IMR-90 (cell line): Measurements from ENCODE around the gene MYADML2. TPM values are rescaled to one million over a fixed set of nuclear protein-coding genes. Genes with fewer than 3 reads are reported as not detected.

Source experiments
- ATAC-seq: fragments of 200-7000 bp; cut with Tn5 transposase; 2 replicates; pipeline ENCODE4 v1.9.1; 2020; ENCODE audit warnings: low read depth, mild to moderate bottlenecking, moderate library complexity
- BruUV-seq: library from RNA; stranded (reverse); fragments of 400-500 nt; replicated peaks from 2 replicates; lab custom pipeline; 2021; lab: Mats Ljungman, UMichigan
- CTCF ChIA-PET: fragments of 300-600 bp; formaldehyde crosslinking; extraction: SDS; loops from one replicate; lab custom pipeline; 2021; ENCODE audit warnings: antibody characterized with exemption; lab: Yijun Ruan, JAX
- POLR2A ChIA-PET: fragments of 300-600 bp; sonication (Branson Sonifier 250); formaldehyde crosslinking; loops from one replicate; lab custom pipeline; 2022; ENCODE audit warnings: antibody characterized with exemption; ENCODE audit not compliant: unreplicated experiment; lab: Charles Lee
- DNase-seq: peaks from one replicate; pipeline ENCODE4 v3.0.0; 2013
- H2AFZ ChIP-seq: replicated peaks from 2 replicates; pipeline ENCODE3; 2013; ENCODE audit warnings: low read length, mild to moderate bottlenecking; ENCODE audit not compliant: poor library complexity
- H2AK5ac ChIP-seq: 2 replicates; pipeline ENCODE4 v1.6.1; 2013; ENCODE audit warnings: low read depth, low read length, inconsistent platforms
- H2AK9ac ChIP-seq: replicated peaks from 2 replicates; pipeline ENCODE3; 2013; ENCODE audit warnings: mild to moderate bottlenecking, low read depth, low read length, moderate library complexity; ENCODE audit not compliant: poor library complexity
- H2BK120ac ChIP-seq: 2 replicates; pipeline ENCODE4 v1.6.1; 2013; ENCODE audit warnings: low read depth, low read length, inconsistent platforms
- H2BK15ac ChIP-seq: 3 replicates; pipeline ENCODE4 v1.6.1; 2013; ENCODE audit warnings: low read depth, low read length, inconsistent platforms
- H2BK20ac ChIP-seq: 2 replicates; pipeline ENCODE4 v1.6.1; 2013; ENCODE audit warnings: low read depth, mild to moderate bottlenecking, inconsistent platforms, low read length, moderate library complexity
- H2BK5ac ChIP-seq: 2 replicates; pipeline ENCODE4 v1.6.1; 2013; ENCODE audit warnings: mild to moderate bottlenecking, low read depth, low read length, inconsistent platforms; ENCODE audit not compliant: poor library complexity, severe bottlenecking
- H3K14ac ChIP-seq: replicated peaks from 2 replicates; pipeline ENCODE4 v1.6.1; 2013; ENCODE audit warnings: low read depth, low read length, inconsistent platforms
- H3K18ac ChIP-seq: 2 replicates; pipeline ENCODE4 v1.6.1; 2013; ENCODE audit warnings: low read depth, low read length, control low read depth
- H3K23ac ChIP-seq: 2 replicates; pipeline ENCODE4 v1.6.1; 2013; ENCODE audit warnings: low read depth, low read length, inconsistent platforms
- H3K27ac ChIP-seq: 2 replicates; pipeline ENCODE4 v1.5.1; 2013; ENCODE audit warnings: mild to moderate bottlenecking, control low read depth, low read length; ENCODE audit not compliant: insufficient read depth
- H3K27me3 ChIP-seq: 2 replicates; pipeline ENCODE4 v1.6.1; 2013; ENCODE audit warnings: low read length; ENCODE audit not compliant: control insufficient read depth, insufficient read depth
- H3K36me3 ChIP-seq: 2 replicates; pipeline ENCODE4 v1.6.1; 2013; ENCODE audit warnings: low read length, mixed read lengths; ENCODE audit not compliant: control insufficient read depth, insufficient read depth
- H3K4ac ChIP-seq: 2 replicates; pipeline ENCODE4 v1.6.1; 2013; ENCODE audit warnings: low read depth, low read length, inconsistent platforms
- H3K4me1 ChIP-seq: 2 replicates; pipeline ENCODE4 v1.6.1; 2013; ENCODE audit warnings: low read length, mixed read lengths; ENCODE audit not compliant: control insufficient read depth, insufficient read depth
- H3K4me2 ChIP-seq: 2 replicates; pipeline ENCODE4 v1.6.1; 2013; ENCODE audit warnings: low read depth, mild to moderate bottlenecking, control low read depth, low read length, moderate library complexity
- H3K4me3 ChIP-seq: 2 replicates; pipeline ENCODE4 v1.5.1; 2013; ENCODE audit warnings: low read depth, mild to moderate bottlenecking, control low read depth, low read length, moderate library complexity; ENCODE audit not compliant: insufficient read depth
- H3K56ac ChIP-seq: 2 replicates; pipeline ENCODE4 v1.6.1; 2013; ENCODE audit warnings: low read length, inconsistent platforms; ENCODE audit not compliant: insufficient read depth; ENCODE audit errors: extremely low read depth
- H3K79me1 ChIP-seq, 2 experiments: 2 replicates each; pipeline ENCODE4 v1.6.1; 2013; ENCODE audit warnings: low read length in 2 of 2, inconsistent platforms in 1 of 2, low read depth in 1 of 2
- H3K9ac ChIP-seq: 2 replicates; pipeline ENCODE4 v1.6.1; 2013; ENCODE audit warnings: low read depth, low read length, control low read depth
- H3K9me1 ChIP-seq: 2 replicates; pipeline ENCODE4 v1.6.1; 2013; ENCODE audit warnings: low read length, inconsistent platforms; ENCODE audit not compliant: insufficient read depth
- H3K9me3 ChIP-seq: 2 replicates; pipeline ENCODE4 v1.6.1; 2013; ENCODE audit warnings: low read length; ENCODE audit not compliant: control insufficient read depth, insufficient read depth
- H4K20me1 ChIP-seq: 2 replicates; pipeline ENCODE4 v1.6.1; 2013; ENCODE audit warnings: low read length, inconsistent platforms; ENCODE audit not compliant: insufficient read depth
- H4K5ac ChIP-seq: 2 replicates; pipeline ENCODE4 v1.6.1; 2013; ENCODE audit warnings: mild to moderate bottlenecking, low read depth, low read length, control low read depth
- H4K8ac ChIP-seq, 2 experiments: 2 replicates each; pipeline ENCODE4 v1.6.1; 2013; ENCODE audit warnings: low read depth in 2 of 2, low read length in 2 of 2, control low read depth in 1 of 2, inconsistent platforms in 1 of 2
- H4K91ac ChIP-seq: 2 replicates; pipeline ENCODE4 v1.6.1; 2013; ENCODE audit warnings: low read depth, low read length, inconsistent platforms; ENCODE audit not compliant: insufficient read depth
- CTCF ChIP-seq: conservative IDR thresholded peaks from 2 replicates; pipeline ENCODE4 v1.5.1; 2012; ENCODE audit warnings: mild to moderate bottlenecking, low read depth, low read length, improper control_type of control experiment
- FOS ChIP-seq: fragments of 150-350 bp; IDR thresholded peaks from 2 replicates; pipeline ENCODE4 v1.6.1; 2016; ENCODE audit warnings: low read depth, low read length
- MXI1 ChIP-seq: IDR thresholded peaks from 2 replicates; pipeline ENCODE4 v1.6.1; 2012; ENCODE audit warnings: low read depth, mild to moderate bottlenecking, low read length, moderate library complexity, borderline replicate concordance
- POLR2A ChIP-seq: IDR thresholded peaks from 2 replicates; pipeline ENCODE4 v1.6.1; 2012; ENCODE audit warnings: mild to moderate bottlenecking, low read depth, low read length
- RFX5 ChIP-seq: IDR thresholded peaks from 2 replicates; pipeline ENCODE4 v1.8.0; 2012; ENCODE audit warnings: low read depth, mild to moderate bottlenecking, low read length, moderate library complexity
- WGBS, 2 experiments: methylation state at CpG; one replicate each; pipeline versions ENCODE4 v1.1.5 to v1.1.7; 2013; ENCODE audit warnings: missing lambda C conversion rate in 2 of 2; ENCODE audit not compliant: insufficient read length in 1 of 2; ENCODE audit errors: extremely low coverage in 2 of 2; 5-methylcytosine and 5-hydroxymethylcytosine counted together
- dilution Hi-C: fragments of 300-500 bp; cut with HindIII; formaldehyde crosslinking; loops from one replicate; pipeline ENCODE4 v1.14.3; 2018; ENCODE audit warnings: low sequenced_read_pairs; ENCODE audit not compliant: unreplicated experiment
- in situ Hi-C: fragments of 300-500 bp; cut with MboI; formaldehyde crosslinking; loops from 3 replicates; pipeline ENCODE4 v1.14.3; 2019; ENCODE audit warnings: low sequenced_read_pairs, inconsistent platforms, mixed read lengths
- intact Hi-C: fragments of 100-400 bp; cut with micrococcal nuclease; formaldehyde crosslinking; loops from 2 replicates; pipeline ENCODE4 v1.10.0; 2022
- polyA plus RNA-seq, 3 experiments: library from polyadenylated mRNA; depleted of rRNA; stranded (reverse); fragments of >200 nt; gene quantifications; 2 replicates each; pipeline ENCODE4 v1.2.3, GENCODE V29; 2012; ENCODE audit warnings: low replicate concordance in 1 of 3
- total RNA-seq: library from RNA; depleted of rRNA; stranded (reverse); fragments of >200 nt; gene quantifications from 2 replicates; pipeline ENCODE4 v1.2.3, GENCODE V29; 2012; rRNA removed

The MYADML2 gene
- total and polyA plus RNA-seq, 2 of the 4 experiments (the other 2 are of a cell fraction): not detected

DNA sequence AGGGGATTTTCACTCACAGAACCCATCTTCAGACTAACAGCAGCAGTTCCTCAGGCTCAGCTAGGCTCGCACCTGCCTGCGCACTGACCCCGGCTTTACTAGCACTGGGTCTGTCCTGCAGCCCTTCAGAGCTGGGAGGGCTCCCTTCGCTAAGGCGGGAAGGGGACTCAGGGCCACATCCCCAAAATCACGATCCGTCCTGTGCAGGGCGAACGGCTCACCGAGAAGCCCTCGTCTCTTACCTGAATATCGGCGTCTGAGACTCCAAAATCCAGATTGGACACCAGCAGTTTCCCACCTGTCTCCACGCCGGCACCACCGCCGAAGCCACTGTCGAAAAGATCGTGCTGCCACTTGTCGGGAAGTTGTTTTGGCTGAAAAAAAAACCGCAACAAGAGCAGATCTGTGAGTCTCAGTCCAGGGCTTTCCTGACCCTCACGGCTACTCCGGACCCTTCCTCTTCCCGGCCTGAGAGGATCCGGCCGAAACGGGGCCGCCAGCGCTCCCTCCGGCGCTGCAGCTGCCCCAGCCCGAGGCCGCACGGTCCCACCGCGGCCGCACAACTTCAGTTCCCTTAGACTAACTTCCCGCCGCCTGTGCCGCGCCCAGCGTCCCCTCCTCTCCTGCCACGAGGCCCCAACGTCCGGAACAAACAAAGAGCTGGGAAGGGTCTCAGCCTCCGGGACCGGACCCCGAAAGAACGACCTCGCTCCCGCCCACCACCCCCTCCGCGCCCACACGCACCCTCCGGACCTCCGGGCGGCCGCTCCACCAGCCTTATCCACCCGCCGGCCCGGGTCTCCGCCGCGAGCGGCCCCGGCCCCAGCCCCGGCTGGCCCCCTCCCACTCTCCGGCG lies 56.4 kb downstream of the MYADML2 start:
- H2BK20ac ChIP-seq: no peak overlapping the region
- peak overlapping the region; percentile 75 for H3K27ac ChIP-seq
- intact Hi-C loops (no loop called here), dilution Hi-C loops (no loop called here), in situ Hi-C loops (no loop called here)
- H3K4me3 ChIP-seq: peak overlapping the region; percentile 97
- WGBS, 2 experiments: 30% methylated on average over 21 of the region's 69 CpGs; no CpG with 5 or more reads in 1 of the 2 experiments
- H3K14ac ChIP-seq: peak overlapping the region; percentile 86
- no TSS peak for BruUV-seq
- peak overlapping the region; percentile 66 for H2AK5ac ChIP-seq
- H3K36me3 ChIP-seq: peaks cover 54% of the 10 kb centered on the region
- TF ChIP-seq POLR2A (no peak), FOS (no peak), MXI1 (peak; percentile 63; the same call in 1 of the 2 replicates), CTCF (no peak), RFX5 (no peak)
- peak overlapping the region in 1 of 2 experiments; percentile 69; a peak in 2 of 4 replicates for H4K8ac ChIP-seq
- H2BK5ac ChIP-seq: peak overlapping the region; percentile 23
- H2AK9ac ChIP-seq: peak overlapping the region; percentile 99
- CTCF ChIA-PET: no interaction called here
- peak overlapping the region; percentile 89 for H3K23ac ChIP-seq
- H4K5ac ChIP-seq: no peak overlapping the region
- H3K4me1 ChIP-seq: peaks cover 4% of the 10 kb centered on the region; the same call in 1 of the 2 replicates
- ATAC-seq: peak; percentile 6
- H3K9ac ChIP-seq: peak overlapping the region; percentile 82
- H3K56ac ChIP-seq: peak overlapping the region; percentile 72
- H3K9me1 ChIP-seq: 0 out of 2 replicates have a peak, but pooled peaks cover 4% of the 10 kb centered on the region
- H3K27me3 ChIP-seq: no peaks in the 10 kb centered on the region
- peak overlapping the region; percentile 4; the same call in 1 of the 2 replicates for H4K91ac ChIP-seq
- H3K18ac ChIP-seq: no peak overlapping the region
- no peak overlapping the region for H2BK15ac ChIP-seq
- H2BK120ac ChIP-seq: no peak overlapping the region
- no peak for DNase-seq
- peaks cover 41 to 74% of the 10 kb centered on the region in 2 experiments for H3K79me1 ChIP-seq
- no peaks in the 10 kb centered on the region for H3K9me3 ChIP-seq
- H2AFZ ChIP-seq: peak overlapping the region; percentile 61
- POLR2A ChIA-PET: interaction anchor here (0.5 kb wide), 1 partner anchor 207 kb away, joined by 8 read pairs; the partner anchor contains the start of genes ARL16 and HGS
- H3K4me2 ChIP-seq: peak overlapping the region; percentile 95
- H3K4ac ChIP-seq: peak overlapping the region; percentile 75
- peaks cover 16% of the 10 kb centered on the region for H4K20me1 ChIP-seq

Other genes with a start within 250 kb of the MYADML2 start
- gene MRPL12, start 243.9 kb downstream of the MYADML2 start, total RNA-seq: 17.2 and 17.5 TPM in 2 replicates
- gene MRPL12, start 243.9 kb downstream of the MYADML2 start, polyA plus RNA-seq (2012; rRNA removed): 111 and 127 TPM in 2 replicates
- 12.2 and 14.9 TPM in 2 replicates for gene SLC25A10, start 234.9 kb downstream of the MYADML2 start, total RNA-seq
- gene SLC25A10, start 234.9 kb downstream of the MYADML2 start, polyA plus RNA-seq (2012; rRNA removed): 19.0 and 20.2 TPM in 2 replicates
- not detected in 2 replicates for gene GCGR, start 143.1 kb downstream of the MYADML2 start, total RNA-seq
- not detected in 2 replicates for gene GCGR, start 143.1 kb downstream of the MYADML2 start, polyA plus RNA-seq (2012; rRNA removed)
- 56.5 and 58.9 TPM in 2 replicates for gene MCRIP1, start 113.9 kb downstream of the MYADML2 start, total RNA-seq
- 164 and 196 TPM in 2 replicates for gene MCRIP1, start 113.9 kb downstream of the MYADML2 start, polyA plus RNA-seq (2012; rRNA removed)
- not detected in 2 replicates for gene PPP1R27, start 112.2 kb downstream of the MYADML2 start, total RNA-seq
- gene PPP1R27, start 112.2 kb downstream of the MYADML2 start, polyA plus RNA-seq (2012; rRNA removed): 0.20 and 0.21 TPM in 2 replicates
- 917 and 932 TPM in 2 replicates for gene P4HB, start 86.7 kb downstream of the MYADML2 start, total RNA-seq
- 530 and 599 TPM in 2 replicates for gene P4HB, start 86.7 kb downstream of the MYADML2 start, polyA plus RNA-seq (2012; rRNA removed)
- gene ARHGDIA, start 75.9 kb downstream of the MYADML2 start, total RNA-seq: 62.7 and 77.2 TPM in 2 replicates
- 324 and 362 TPM in 2 replicates for gene ARHGDIA, start 75.9 kb downstream of the MYADML2 start, polyA plus RNA-seq (2012; rRNA removed)
- 144 and 159 TPM in 2 replicates for gene ALYREF, start 55.6 kb downstream of the MYADML2 start, total RNA-seq
- gene ALYREF, start 55.6 kb downstream of the MYADML2 start, polyA plus RNA-seq (2012; rRNA removed): 88.6 and 112 TPM in 2 replicates
- 183 and 242 TPM in 2 replicates for gene ANAPC11, start 55.5 kb downstream of the MYADML2 start, total RNA-seq
- gene ANAPC11, start 55.5 kb downstream of the MYADML2 start, polyA plus RNA-seq (2012; rRNA removed): 387 and 508 TPM in 2 replicates
- under 0.01 TPM in 1 of 2 replicates, not detected in the other for gene NPB, start 45.0 kb downstream of the MYADML2 start, total RNA-seq
- 0.51 and 1.2 TPM in 2 replicates for gene NPB, start 45.0 kb downstream of the MYADML2 start, polyA plus RNA-seq (2012; rRNA removed)
- 31.9 and 37.3 TPM in 2 replicates for gene PCYT2, start 35.8 kb downstream of the MYADML2 start, total RNA-seq
- gene PCYT2, start 35.8 kb downstream of the MYADML2 start, polyA plus RNA-seq (2012; rRNA removed): 38.5 and 43.0 TPM in 2 replicates
- 13.9 and 14.5 TPM in 2 replicates for gene SIRT7, start 29.1 kb downstream of the MYADML2 start, total RNA-seq
- gene SIRT7, start 29.1 kb downstream of the MYADML2 start, polyA plus RNA-seq (2012; rRNA removed): 19.8 and 20.5 TPM in 2 replicates
- gene MAFG, start 19.5 kb downstream of the MYADML2 start, total RNA-seq: 6.1 and 6.4 TPM in 2 replicates
- gene MAFG, start 19.5 kb downstream of the MYADML2 start, polyA plus RNA-seq (2012; rRNA removed): 14.3 and 15.4 TPM in 2 replicates
- gene PYCR1, start 9.9 kb downstream of the MYADML2 start, total RNA-seq: 95.0 and 115 TPM in 2 replicates
- gene PYCR1, start 9.9 kb downstream of the MYADML2 start, polyA plus RNA-seq (2012; rRNA removed): 177 and 181 TPM in 2 replicates
- gene NOTUM, start 14.0 kb upstream of the MYADML2 start, total RNA-seq: not detected in 2 replicates
- 0.05 and 0.06 TPM in 2 replicates for gene NOTUM, start 14.0 kb upstream of the MYADML2 start, polyA plus RNA-seq (2012; rRNA removed)
- 7.2 and 8.3 TPM in 2 replicates for gene ASPSCR1, start 30.4 kb upstream of the MYADML2 start, total RNA-seq
- gene ASPSCR1, start 30.4 kb upstream of the MYADML2 start, polyA plus RNA-seq (2012; rRNA removed): 17.2 and 26.0 TPM in 2 replicates
- gene CENPX, start 75.6 kb upstream of the MYADML2 start, total RNA-seq: 44.8 and 45.3 TPM in 2 replicates
- gene CENPX, start 75.6 kb upstream of the MYADML2 start, polyA plus RNA-seq (2012; rRNA removed): 86.8 and 100 TPM in 2 replicates
- gene LRRC45, start 76.1 kb upstream of the MYADML2 start, total RNA-seq: 7.2 and 7.8 TPM in 2 replicates
- gene LRRC45, start 76.1 kb upstream of the MYADML2 start, polyA plus RNA-seq (2012; rRNA removed): 10.2 and 10.9 TPM in 2 replicates
- gene RAC3, start 84.4 kb upstream of the MYADML2 start, total RNA-seq: 5.7 and 7.2 TPM in 2 replicates
- 23.4 and 32.0 TPM in 2 replicates for gene RAC3, start 84.4 kb upstream of the MYADML2 start, polyA plus RNA-seq (2012; rRNA removed)
- gene DCXR, start 90.5 kb upstream of the MYADML2 start, total RNA-seq: 36.6 and 36.9 TPM in 2 replicates
- gene DCXR, start 90.5 kb upstream of the MYADML2 start, polyA plus RNA-seq (2012; rRNA removed): 129 and 139 TPM in 2 replicates
- gene RFNG, start 104.6 kb upstream of the MYADML2 start, total RNA-seq: 6.8 and 8.6 TPM in 2 replicates
- gene RFNG, start 104.6 kb upstream of the MYADML2 start, polyA plus RNA-seq (2012; rRNA removed): 47.3 and 51.1 TPM in 2 replicates
- gene GPS1, start 104.7 kb upstream of the MYADML2 start, total RNA-seq: 177 and 181 TPM in 2 replicates
- gene GPS1, start 104.7 kb upstream of the MYADML2 start, polyA plus RNA-seq (2012; rRNA removed): 157 and 168 TPM in 2 replicates
- gene DUS1L, start 118.6 kb upstream of the MYADML2 start, total RNA-seq: 26.9 and 29.0 TPM in 2 replicates
- 76.9 and 95.3 TPM in 2 replicates for gene DUS1L, start 118.6 kb upstream of the MYADML2 start, polyA plus RNA-seq (2012; rRNA removed)
- 12.4 and 15.3 TPM in 2 replicates for gene FASN, start 151.0 kb upstream of the MYADML2 start, total RNA-seq
- gene FASN, start 151.0 kb upstream of the MYADML2 start, polyA plus RNA-seq (2012; rRNA removed): 56.0 and 68.5 TPM in 2 replicates